Right lobe of liver (tissue), 4 donors: Measurements from ENCODE around the gene TMEM132D.

Source experiments
- CTCF ChIP-seq, 4 donors: fragments of 200-600 bp in 3 of 4; fragments of 450-650 bp in 1 of 4; IDR thresholded peaks; one replicate each; pipeline versions ENCODE4 v1.5.1 to v1.8.0; 2016 to 2022; ENCODE audit warnings: antibody characterized with exemption in 4 of 4, mild to moderate bottlenecking in 2 of 4
- POLR2A ChIP-seq: fragments of 450-650 bp; IDR thresholded peaks from one replicate; pipeline ENCODE4 v1.6.1; 2017; ENCODE audit warnings: antibody characterized with exemption, mild to moderate bottlenecking
- donor health status: DM: no; HTN: no; CAD: no.
- donor health status: DM: no; HTN: no; CAD: no.
- donor health status: DM: no; HTN: yes; CAD: no.

DNA sequence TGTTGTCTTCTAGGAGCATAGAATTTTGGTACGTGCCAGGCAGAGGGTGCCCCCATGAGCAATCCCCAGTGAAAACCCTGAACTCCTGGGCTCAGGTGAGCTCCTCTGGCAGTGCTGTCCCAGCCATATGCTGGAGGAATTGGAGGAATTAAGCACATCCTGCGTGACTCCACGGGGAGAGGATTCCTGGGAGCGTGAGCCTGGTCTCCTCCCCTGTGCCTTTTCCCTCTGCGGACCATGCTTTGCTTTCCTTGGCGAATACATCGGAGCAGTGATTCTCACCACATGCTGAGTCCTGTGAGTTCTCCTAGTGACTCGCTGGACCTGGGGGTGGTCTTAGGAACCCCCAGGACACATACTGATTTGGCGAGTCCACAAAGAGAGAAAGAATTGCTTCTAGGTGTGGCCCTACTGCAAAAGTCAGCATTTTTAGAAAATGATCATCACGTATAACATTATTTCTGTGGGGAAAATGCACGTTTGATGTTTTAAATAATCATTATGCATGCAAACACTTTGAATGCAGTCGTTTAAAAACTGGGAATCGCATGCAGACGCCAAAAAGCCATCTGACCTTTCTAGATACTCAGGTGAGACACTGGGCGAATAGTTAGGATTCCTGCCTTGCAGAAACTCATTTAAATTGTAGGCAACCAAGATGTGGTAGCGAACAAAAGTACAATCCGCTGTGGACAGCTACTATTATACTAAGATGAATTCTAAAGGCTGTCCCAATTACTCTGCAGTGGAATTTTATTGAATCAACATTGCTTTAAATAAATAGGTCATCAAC is 370.9 kb downstream of the TMEM132D start:
- TF ChIP-seq CTCF (IDR thresholded peaks at IDR 0.05) = no peak
- TF ChIP-seq POLR2A = no peak
